ENCODE measurements around the gene UBE2S. TPM values are rescaled to one million over a fixed set of nuclear protein-coding genes. Genes with fewer than 3 reads are reported as not detected.

The UBE2S gene
- total RNA-seq, 1 experiment from 2014 or later: 393 TPM

DNA sequence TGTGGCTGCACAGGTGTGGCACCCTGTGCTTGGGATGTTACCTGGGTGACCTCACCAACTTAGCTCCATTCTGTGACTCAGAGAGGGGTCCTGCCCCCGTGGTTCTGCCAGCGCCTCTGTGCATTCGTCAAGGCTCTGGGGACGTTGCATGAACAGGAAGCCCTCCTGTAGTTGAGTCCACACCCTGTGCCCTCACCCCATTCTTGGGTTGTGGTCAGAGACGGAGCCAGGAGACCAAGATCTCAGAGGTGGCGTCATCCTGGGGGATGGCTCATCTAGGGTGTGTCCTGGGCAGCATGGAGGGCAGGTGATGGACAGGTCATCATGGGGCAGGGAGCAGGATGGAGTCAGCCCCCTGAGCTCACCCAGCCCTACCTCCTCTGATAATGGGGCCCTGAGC is 55.5 kb downstream of the UBE2S start:
- Histone ChIP-seq H2BK20ac (ENCODE audit: low read depth, low read length, poor library complexity, severe bottlenecking) (no peak overlapping the region), H2BK5ac (ENCODE audit: insufficient read length, low read length) (no peak overlapping the region), H3K56ac (ENCODE audit: insufficient read length, low read depth, low read length) (no peak overlapping the region), H2BK12ac (ENCODE audit: insufficient read length, low read depth, low read length) (no peak overlapping the region), H2BK15ac (ENCODE audit: low read depth, low read length) (no peak overlapping the region), H3K23me2 (ENCODE audit: insufficient read length, low read depth, low read length, poor library complexity, severe bottlenecking) (peaks cover 9% of the 10 kb centered on the region), H3K4ac (ENCODE audit: low read depth, low read length) (no peak overlapping the region), H4K91ac (ENCODE audit: insufficient read length, low read depth, low read length) (no peak overlapping the region), H4K5ac (ENCODE audit: insufficient read length, low read depth, low read length) (no peak overlapping the region), H2AFZ (ENCODE audit: low read length) (no peak overlapping the region), H3K27me3 (ENCODE audit: insufficient read depth, low read length) (peaks cover 16% of the 10 kb centered on the region; the same call in 1 of the 2 replicates), H3T11ph (ENCODE audit: low read length) (no peak overlapping the region), H3K4me1 (ENCODE audit: insufficient read depth, low read length) (peaks cover 2% of the 10 kb centered on the region; the same call in 1 of the 2 replicates), H3K79me2 (ENCODE audit: insufficient read depth, low read length) (no peaks in the 10 kb centered on the region), H2BK120ac (ENCODE audit: low read depth, low read length, poor library complexity, severe bottlenecking) (no peak overlapping the region), H3K9ac (ENCODE audit: extremely low read depth, insufficient read length, low read length) (no peak overlapping the region), H3K14ac (ENCODE audit: insufficient read depth, low read length) (no peak overlapping the region), H3K18ac (ENCODE audit: insufficient read length, low read depth, low read length) (no peak overlapping the region), H3K79me1 (ENCODE audit: insufficient read depth, low read depth, low read length, poor library complexity, severe bottlenecking) (no peaks in the 10 kb centered on the region), H3K27ac (ENCODE audit: insufficient read length, low read depth, low read length) (no peak overlapping the region), H3K23ac (ENCODE audit: insufficient read length, low read depth, low read length) (no peak overlapping the region), H3K9me3 (ENCODE audit: control insufficient read depth, low read depth, low read length) (no peaks in the 10 kb centered on the region), H3K4me2 (ENCODE audit: insufficient read depth, insufficient read length, low read length) (no peak overlapping the region), H4K8ac (replicated peaks; ENCODE audit: insufficient read length, low read depth, low read length) (no peak overlapping the region), H2AK5ac (ENCODE audit: insufficient read length, low read length) (no peak overlapping the region), H4K20me1 (ENCODE audit: control insufficient read depth, insufficient read depth, insufficient read length) (no peaks in the 10 kb centered on the region)
- Mint-ChIP-seq H3K4me3 (peak overlapping the region in 1 of 2 experiments; percentile 24; a peak in 2 of 5 replicates), H3K27me3 (ENCODE audit: low read depth) (peaks cover 62% of the 10 kb centered on the region), H3K36me3 (ENCODE audit: insufficient read depth in 1 of 3, low read depth in 3 of 3) (peaks cover 2 to 36% (median 11%) of the 10 kb centered on the region in 3 experiments; a peak in 6 of 7 replicates), H3K9me3 (no peaks in the 10 kb centered on the region; a peak in 1 of 5 replicates), H3K27ac (no peak overlapping the region), H3K4me1 (peaks cover 59 to 63% of the 10 kb centered on the region in 2 experiments)
- TF ChIP-seq, protein P1, sequence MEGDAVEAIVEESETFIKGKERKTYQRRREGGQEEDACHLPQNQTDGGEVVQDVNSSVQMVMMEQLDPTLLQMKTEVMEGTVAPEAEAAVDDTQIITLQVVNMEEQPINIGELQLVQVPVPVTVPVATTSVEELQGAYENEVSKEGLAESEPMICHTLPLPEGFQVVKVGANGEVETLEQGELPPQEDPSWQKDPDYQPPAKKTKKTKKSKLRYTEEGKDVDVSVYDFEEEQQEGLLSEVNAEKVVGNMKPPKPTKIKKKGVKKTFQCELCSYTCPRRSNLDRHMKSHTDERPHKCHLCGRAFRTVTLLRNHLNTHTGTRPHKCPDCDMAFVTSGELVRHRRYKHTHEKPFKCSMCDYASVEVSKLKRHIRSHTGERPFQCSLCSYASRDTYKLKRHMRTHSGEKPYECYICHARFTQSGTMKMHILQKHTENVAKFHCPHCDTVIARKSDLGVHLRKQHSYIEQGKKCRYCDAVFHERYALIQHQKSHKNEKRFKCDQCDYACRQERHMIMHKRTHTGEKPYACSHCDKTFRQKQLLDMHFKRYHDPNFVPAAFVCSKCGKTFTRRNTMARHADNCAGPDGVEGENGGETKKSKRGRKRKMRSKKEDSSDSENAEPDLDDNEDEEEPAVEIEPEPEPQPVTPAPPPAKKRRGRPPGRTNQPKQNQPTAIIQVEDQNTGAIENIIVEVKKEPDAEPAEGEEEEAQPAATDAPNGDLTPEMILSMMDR (conservative IDR thresholded peaks at IDR 0.05): no peak
- no CpG with 5 or more reads among the region's 6 CpGs for WGBS (ENCODE audit: extremely low coverage, insufficient read length, low lambda C conversion rate)
- DNase-seq: no peak
